Common myeloid progenitor, CD34-positive (primary cell): ENCODE results near the gene EFCAB6.

Experiments
- CTCF ChIA-PET: fragments of 350-600 bp; sonication (Branson Sonifier 250); formaldehyde crosslinking; loops from one replicate; lab custom pipeline; 2021; ENCODE audit warnings: antibody characterized with exemption; lab: Charles Lee
- POLR2A ChIA-PET: fragments of 350-600 bp; sonication (Branson Sonifier 250); formaldehyde crosslinking; loops from one replicate; lab custom pipeline; 2021; ENCODE audit warnings: antibody characterized with exemption; lab: Charles Lee
- DNase-seq, 3 donors: peaks; one replicate each; pipeline versions ENCODE4 v3.0.0 to v3.0.0-alpha.2; 2013
- H3K27ac ChIP-seq, 2 experiments: 1 replicate in 1 of 2; 2 replicates in 1 of 2; pipeline ENCODE4 v1.7.0; 2013; ENCODE audit warnings: inconsistent platforms in 2 of 2, low read length in 2 of 2, mild to moderate bottlenecking in 2 of 2, low read depth in 1 of 2, moderate library complexity in 1 of 2; ENCODE audit not compliant: severe bottlenecking in 2 of 2, insufficient read depth in 1 of 2, poor library complexity in 1 of 2
- H3K27me3 ChIP-seq, 5 experiments: replicated peaks in 2 of 5; 1 replicate in 3 of 5; 2 replicates in 2 of 5; pipeline versions ENCODE4 v1.6.1 to v1.7.0; 2013; ENCODE audit warnings: low read length in 4 of 5, mild to moderate bottlenecking in 2 of 5, moderate library complexity in 2 of 5, inconsistent platforms in 1 of 5; ENCODE audit not compliant: insufficient read depth in 5 of 5, control insufficient read depth in 4 of 5
- H3K36me3 ChIP-seq, 4 experiments: 1 replicate in 2 of 4; 2 replicates in 2 of 4; pipeline versions ENCODE4 v1.6.1 to v1.7.0; 2013; ENCODE audit warnings: low read length in 3 of 4, control low read depth in 1 of 4, mild to moderate bottlenecking in 1 of 4; ENCODE audit not compliant: control insufficient read depth in 4 of 4, insufficient read depth in 4 of 4
- H3K4me1 ChIP-seq, 4 experiments: 1 replicate in 3 of 4; 2 replicates in 1 of 4; pipeline versions ENCODE4 v1.6.1 to v1.7.1; 2013; ENCODE audit warnings: low read length in 3 of 4, mild to moderate bottlenecking in 3 of 4, control low read depth in 1 of 4, inconsistent platforms in 1 of 4, moderate library complexity in 1 of 4; ENCODE audit not compliant: control insufficient read depth in 4 of 4, insufficient read depth in 4 of 4; ENCODE audit errors: control extremely low read depth in 1 of 4
- H3K4me3 ChIP-seq, 7 experiments: 1 replicate in 4 of 7; 2 replicates in 3 of 7; pipeline versions ENCODE4 v1.5.1 to v1.7.0; 2013; ENCODE audit warnings: mild to moderate bottlenecking in 7 of 7, low read length in 6 of 7, moderate library complexity in 6 of 7, inconsistent platforms in 2 of 7, low read depth in 2 of 7, control low read depth in 1 of 7; ENCODE audit not compliant: insufficient read depth in 4 of 7, control insufficient read depth in 1 of 7; ENCODE audit errors: extremely low read depth in 1 of 7
- H3K9me3 ChIP-seq, 5 experiments: 1 replicate in 4 of 5; 2 replicates in 1 of 5; pipeline versions ENCODE4 v1.6.1 to v1.7.1; 2013; ENCODE audit warnings: low read length in 4 of 5, mild to moderate bottlenecking in 2 of 5, inconsistent platforms in 1 of 5, low read depth in 1 of 5, moderate library complexity in 1 of 5; ENCODE audit not compliant: control insufficient read depth in 4 of 5, insufficient read depth in 2 of 5; ENCODE audit errors: control extremely low read depth in 1 of 5
- WGBS: methylation state at CpG from one replicate; pipeline ENCODE4 v1.1.5; 2013; ENCODE audit not compliant: insufficient coverage; 5-methylcytosine and 5-hydroxymethylcytosine counted together

The EFCAB6 gene

GRCh38 chr22:43530349-43531201 is 281.5 kb downstream of the EFCAB6 start:
- Histone ChIP-seq H3K9me3 (no peaks in the 10 kb centered on the region), H3K27ac (no peak overlapping the region), H3K4me3 (no peak overlapping the region), H3K27me3 (peaks cover 0 to 1% (median 0%) of the 10 kb centered on the region in 5 experiments), H3K4me1 (peaks cover 0 to 5% (median 2%) of the 10 kb centered on the region in 4 experiments), H3K36me3 (no peaks in the 10 kb centered on the region)
- POLR2A ChIA-PET: no interaction called here
- WGBS: 87% methylated on average over 30 of the region's 34 CpGs
- CTCF ChIA-PET: no interaction called here
- no peak for DNase-seq

- ChIA-PET POLR2A (no interaction called here), CTCF (no interaction called here)
- Histone ChIP-seq H3K27ac (no peak overlapping the region), H3K4me3 (no peak overlapping the region), H3K27me3 (peaks cover 0 to 1% (median 0%) of the 10 kb centered on the region in 5 experiments), H3K4me1 (peaks cover 0 to 6% (median 3%) of the 10 kb centered on the region in 4 experiments), H3K36me3 (no peaks in the 10 kb centered on the region), H3K9me3 (no peaks in the 10 kb centered on the region)
- no peak for DNase-seq
- WGBS: 88% methylated on average over 6 of the region's 9 CpGs
Measured at GRCh38 chr22:43529934-43530333, 282.2 kb downstream of the EFCAB6 start.

GRCh38 chr22:43529461-43529860 is 282.6 kb downstream of the EFCAB6 start:
- ChIA-PET CTCF (no interaction called here), POLR2A (no interaction called here)
- Histone ChIP-seq H3K9me3 (no peaks in the 10 kb centered on the region), H3K4me3 (no peak overlapping the region), H3K27ac (no peak overlapping the region), H3K36me3 (no peaks in the 10 kb centered on the region), H3K27me3 (peaks cover 0 to 1% (median 0%) of the 10 kb centered on the region in 5 experiments), H3K4me1 (peaks cover 0 to 6% (median 3%) of the 10 kb centered on the region in 4 experiments)
- WGBS: no CpG with 5 or more reads among the region's 2 CpGs
- DNase-seq: no peak

- no peaks in the 10 kb centered on the region for H3K9me3 ChIP-seq
- H3K27me3 ChIP-seq: peaks cover 0 to 1% (median 0%) of the 10 kb centered on the region in 5 experiments
- H3K27ac ChIP-seq: no peak overlapping the region
- POLR2A ChIA-PET: no interaction called here
- peak in 1 of 3 donors; percentile 14 for DNase-seq
- H3K36me3 ChIP-seq: no peaks in the 10 kb centered on the region
- CTCF ChIA-PET: no interaction called here
- H3K4me3 ChIP-seq: no peak overlapping the region
- peaks cover 0 to 6% (median 3%) of the 10 kb centered on the region in 4 experiments for H3K4me1 ChIP-seq
- 92% methylated on average over 4 of the region's 12 CpGs for WGBS
Measured at GRCh38 chr22:43528601-43529360, 283.3 kb downstream of the EFCAB6 start.

- Histone ChIP-seq H3K4me1 (peaks cover 0 to 6% (median 3%) of the 10 kb centered on the region in 4 experiments), H3K27me3 (peaks cover 0 to 1% (median 0%) of the 10 kb centered on the region in 5 experiments), H3K27ac (no peak overlapping the region), H3K4me3 (no peak overlapping the region), H3K9me3 (no peaks in the 10 kb centered on the region), H3K36me3 (no peaks in the 10 kb centered on the region)
- POLR2A ChIA-PET: no interaction called here
- no peak for DNase-seq
- CTCF ChIA-PET: no interaction called here
- WGBS: 95% methylated on average over 5 of the region's 5 CpGs
Measured at GRCh38 chr22:43526946-43527345, 285.2 kb downstream of the EFCAB6 start.

GRCh38 chr22:43526117-43526655 is 285.9 kb downstream of the EFCAB6 start:
- H3K36me3 ChIP-seq: no peaks in the 10 kb centered on the region
- H3K4me1 ChIP-seq: peaks cover 0 to 6% (median 3%) of the 10 kb centered on the region in 4 experiments
- 95% methylated on average over 7 of the region's 7 CpGs for WGBS
- H3K4me3 ChIP-seq: no peak overlapping the region
- no peak overlapping the region for H3K27ac ChIP-seq
- DNase-seq: no peak
- CTCF ChIA-PET: interaction anchor here (1.3 kb wide), 1 partner anchor 20 kb away, joined by 3 read pairs; no protein-coding TSS in a partner anchor
- POLR2A ChIA-PET: no interaction called here
- H3K9me3 ChIP-seq: no peaks in the 10 kb centered on the region
- H3K27me3 ChIP-seq: peaks cover 0 to 1% (median 0%) of the 10 kb centered on the region in 5 experiments
